Mammary epithelial cell (primary cell): ENCODE results near the gene FCHSD2.

Source experiments
- CTCF ChIP-seq, 2 donors: IDR thresholded peaks in 1 of 2; conservative IDR thresholded peaks in 1 of 2; 2 replicates each; pipeline ENCODE4 v1.5.1; 2011 to 2012; ENCODE audit warnings: inconsistent platforms in 2 of 2, low read length in 2 of 2, mild to moderate bottlenecking in 2 of 2, control low read depth in 1 of 2, low read depth in 1 of 2; ENCODE audit not compliant: insufficient read depth in 1 of 2; ENCODE audit errors: extremely low read depth in 1 of 2
- EZH2 ChIP-seq: IDR thresholded peaks from 2 replicates; pipeline ENCODE4 v1.6.1; 2012; ENCODE audit warnings: low read length, inconsistent platforms, borderline replicate concordance

- no peak for TF ChIP-seq CTCF (conservative IDR thresholded peaks at IDR 0.05 in 1 of 2, IDR thresholded peaks at IDR 0.05 in 1 of 2; ENCODE audit: extremely low read depth in 1 of 2, insufficient read depth in 1 of 2, low read depth in 1 of 2, low read length in 2 of 2)
- no peak for TF ChIP-seq EZH2
These were observed 286.1 kb downstream of the FCHSD2 start for GRCh38 chr11:72856065-72856464.
